ENCODE results near the gene PAK4.

PAK4 gene

GRCh38 chr19:39146686-39147450 lies 21.3 kb downstream of the PAK4 start:
- DNase-seq: no peak

- no peak for DNase-seq
Observed at GRCh38 chr19:39147480-39147879, 21.9 kb downstream of the PAK4 start.

GRCh38 chr19:39148939-39149529 lies 23.4 kb downstream of the PAK4 start:
- no peak for DNase-seq

GRCh38 chr19:39150235-39150634 lies 24.6 kb downstream of the PAK4 start:
- DNase-seq: no peak

- no peak for DNase-seq
Observed at GRCh38 chr19:39150807-39151600, 25.4 kb downstream of the PAK4 start.

GRCh38 chr19:39152066-39152465 lies 26.5 kb downstream of the PAK4 start:
- DNase-seq: no peak

- no peak for DNase-seq
Observed at GRCh38 chr19:39154100-39154628, 28.6 kb downstream of the PAK4 start.

GRCh38 chr19:39154629-39155100 lies 29.1 kb downstream of the PAK4 start:
- DNase-seq: no peak

- no peak for DNase-seq
Observed at GRCh38 chr19:39155114-39155700, 29.6 kb downstream of the PAK4 start.

- DNase-seq: no peak
Observed at GRCh38 chr19:39155741-39156140, 30.2 kb downstream of the PAK4 start.

- no peak for DNase-seq
Observed at GRCh38 chr19:39156326-39157230, 31.0 kb downstream of the PAK4 start.

GRCh38 chr19:39157275-39157996 lies 31.9 kb downstream of the PAK4 start:
- no peak for DNase-seq

GRCh38 chr19:39157997-39158389 lies 32.4 kb downstream of the PAK4 start:
- no peak for DNase-seq

- DNase-seq: no peak
Observed at GRCh38 chr19:39158646-39159260, 33.2 kb downstream of the PAK4 start.

- DNase-seq: no peak
Observed at GRCh38 chr19:39160523-39160861, 34.9 kb downstream of the PAK4 start.

- no peak for DNase-seq
Observed at GRCh38 chr19:39160889-39161672, 35.5 kb downstream of the PAK4 start.

GRCh38 chr19:39162441-39163043 lies 37.0 kb downstream of the PAK4 start:
- DNase-seq: no peak

GRCh38 chr19:39163621-39164020 lies 38.0 kb downstream of the PAK4 start:
- DNase-seq: no peak

- no peak for DNase-seq
Observed at GRCh38 chr19:39164289-39164688, 38.7 kb downstream of the PAK4 start.

All from C1 segment of cervical spinal cord (tissue), 14 donors.